ENCODE results near the gene TOB1.

TOB1 gene

GRCh38 chr17:50832267-50832863, 33.8 kb downstream of the TOB1 start:
- no peak for DNase-seq (ENCODE audit: low read depth)

- no peak for DNase-seq (ENCODE audit: low read depth)
These were observed 34.7 kb downstream of the TOB1 start for GRCh38 chr17:50831471-50831928.

GRCh38 chr17:50830994-50831393, 35.2 kb downstream of the TOB1 start:
- DNase-seq (ENCODE audit: low read depth): no peak

- no peak for DNase-seq (ENCODE audit: low read depth)
These were observed 35.8 kb downstream of the TOB1 start for GRCh38 chr17:50830352-50830751.

- DNase-seq (ENCODE audit: low read depth): no peak
These were observed 36.8 kb downstream of the TOB1 start for GRCh38 chr17:50829332-50829731.

GRCh38 chr17:50828508-50829170, 37.5 kb downstream of the TOB1 start:
- no peak for DNase-seq (ENCODE audit: low read depth)

- DNase-seq (ENCODE audit: low read depth): no peak
These were observed 41.0 kb downstream of the TOB1 start for GRCh38 chr17:50825188-50825587.

GRCh38 chr17:50824429-50824828, 41.7 kb downstream of the TOB1 start:
- no peak for DNase-seq (ENCODE audit: low read depth)

- no peak for DNase-seq (ENCODE audit: low read depth)
These were observed 43.6 kb downstream of the TOB1 start for GRCh38 chr17:50822550-50822949.

GRCh38 chr17:50820651-50821050, 45.5 kb downstream of the TOB1 start:
- no peak for DNase-seq (ENCODE audit: low read depth)

GRCh38 chr17:50818921-50819657, 47.1 kb downstream of the TOB1 start:
- no peak for DNase-seq (ENCODE audit: low read depth)

- no peak for DNase-seq (ENCODE audit: low read depth)
These were observed 47.9 kb downstream of the TOB1 start for GRCh38 chr17:50818261-50818660.

- no peak for DNase-seq (ENCODE audit: low read depth)
These were observed 48.3 kb downstream of the TOB1 start for GRCh38 chr17:50817838-50818237.

- DNase-seq (ENCODE audit: low read depth): no peak
These were observed 49.1 kb downstream of the TOB1 start for GRCh38 chr17:50816771-50817751.

GRCh38 chr17:50816271-50816670, 49.9 kb downstream of the TOB1 start:
- DNase-seq (ENCODE audit: low read depth): no peak

- no peak for DNase-seq (ENCODE audit: low read depth)
These were observed 50.8 kb downstream of the TOB1 start for GRCh38 chr17:50815400-50815799.

- DNase-seq (ENCODE audit: low read depth): no peak
These were observed 52.6 kb downstream of the TOB1 start for GRCh38 chr17:50813583-50813982.

Measured in fibroblast of the conjunctiva (primary cell).